Activated CD4-positive, alpha-beta memory T cell treated with anti-CD3 and anti-CD28 coated beads, Interleukin-2, amount 10 ng/mL, durations not matched to agents 7 days and 5 days (primary cell): ENCODE results near the gene KDR. TPM values are rescaled to one million over a fixed set of nuclear protein-coding genes. Genes with fewer than 3 reads are reported as not detected.

Experiments
- CTCF ChIA-PET: fragments of 350-600 bp; sonication (Branson Sonifier 250); formaldehyde crosslinking; loops from one replicate; lab custom pipeline; 2021; ENCODE audit warnings: antibody characterized with exemption, inconsistent platforms; lab: Charles Lee
- POLR2A ChIA-PET: fragments of 350-600 bp; sonication (Branson Sonifier 250); formaldehyde crosslinking; loops from one replicate; lab custom pipeline; 2021; ENCODE audit warnings: antibody characterized with exemption; lab: Charles Lee
- DNase-seq: peaks from one replicate; pipeline ENCODE4 v3.0.0-alpha.2; 2020
- H3K27ac Mint-ChIP-seq: one replicate; pipeline ENCODE4 v1.8.0; 2021; ENCODE audit warnings: mild to moderate bottlenecking, mixed read lengths
- H3K27me3 Mint-ChIP-seq: one replicate; pipeline ENCODE4 v1.8.0; 2021; ENCODE audit warnings: mixed read lengths
- H3K36me3 Mint-ChIP-seq: one replicate; pipeline ENCODE4 v1.8.0; 2021; ENCODE audit warnings: low read depth, mixed read lengths
- H3K4me1 Mint-ChIP-seq: one replicate; pipeline ENCODE4 v1.8.0; 2021; ENCODE audit warnings: mixed read lengths
- H3K4me3 Mint-ChIP-seq: one replicate; pipeline ENCODE4 v1.8.0; 2021; ENCODE audit warnings: mild to moderate bottlenecking, mixed read lengths
- H3K9me3 Mint-ChIP-seq: one replicate; pipeline ENCODE4 v1.8.0; 2021; ENCODE audit warnings: mixed read lengths
- total RNA-seq, 2 experiments: library from RNA; stranded (reverse); gene quantifications; one replicate each; pipeline ENCODE4 v1.2.3, GENCODE V29; 2021

The KDR gene
- not detected for total RNA-seq

DNA sequence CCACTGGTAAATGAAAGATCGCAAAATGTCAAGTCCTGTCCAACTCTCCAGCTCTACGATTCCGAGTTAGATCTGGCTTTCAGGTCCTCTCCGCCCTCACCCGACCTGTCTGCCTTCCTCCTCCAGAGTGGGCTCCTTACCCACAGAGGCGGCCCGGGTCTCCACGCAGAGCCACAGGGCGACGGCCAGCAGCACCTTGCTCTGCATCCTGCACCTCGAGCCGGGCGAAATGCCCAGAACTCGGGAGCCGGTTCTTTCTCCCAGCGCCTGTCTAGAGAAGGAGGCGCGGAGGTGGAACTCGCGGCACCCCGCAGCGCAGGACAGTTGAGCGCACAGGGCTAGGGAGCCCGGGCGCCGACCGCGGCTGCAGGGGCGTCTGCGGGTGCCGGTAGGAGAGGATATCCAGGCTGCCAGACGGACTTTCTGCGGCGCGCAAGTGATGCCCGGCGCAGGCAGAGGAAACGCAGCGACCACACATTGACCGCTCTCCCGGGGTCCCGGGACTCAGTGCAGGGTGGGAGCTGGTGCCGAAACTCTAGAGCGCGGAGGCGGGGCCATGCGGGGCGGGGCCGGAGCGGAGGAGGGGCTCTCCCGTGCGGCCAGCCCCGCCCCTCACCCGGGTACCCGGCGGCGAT, at the start of gene KDR:
KDR (minus strand) TSS at position 509 of the 635 bp plus-strand sequence; CDS start at position 207, 302 bp downstream.
- no peak within 1 kb of the TSS for H3K4me3 Mint-ChIP-seq
- H3K4me1 Mint-ChIP-seq, result peaks cover 1% of the 10 kb centered on the region
- CTCF ChIA-PET, result no interaction called here
- H3K9me3 Mint-ChIP-seq, result no peaks in the 10 kb centered on the region
- no peak for DNase-seq
- POLR2A ChIA-PET, result no interaction called here
- no peaks in the 10 kb centered on the region for H3K36me3 Mint-ChIP-seq
- H3K27me3 Mint-ChIP-seq, result peaks cover 42% of the 10 kb centered on the region
- H3K27ac Mint-ChIP-seq, result no peak within 1 kb of the TSS

DNA sequence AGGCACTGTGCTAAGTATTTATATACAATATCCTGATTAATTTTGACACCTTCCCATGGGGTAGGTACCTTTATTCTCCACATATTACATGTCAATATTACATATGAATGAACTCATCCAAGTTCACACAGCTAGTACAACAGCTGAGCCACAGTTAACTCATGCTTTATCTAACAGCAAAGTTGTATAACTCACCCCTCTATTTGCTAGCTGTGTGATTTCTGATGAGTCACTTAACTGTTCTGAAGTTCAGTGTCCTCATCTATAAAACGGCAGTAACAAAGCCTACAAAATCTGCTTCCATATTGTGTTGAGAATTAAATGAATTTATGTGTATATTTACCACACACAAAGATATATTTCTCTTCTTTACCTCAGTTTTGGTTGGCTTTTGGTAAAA, 48.2 kb upstream of the KDR start:
- Mint-ChIP-seq H3K27ac (no peak overlapping the region), H3K27me3 (no peaks in the 10 kb centered on the region), H3K4me1 (no peaks in the 10 kb centered on the region), H3K36me3 (no peaks in the 10 kb centered on the region), H3K9me3 (no peaks in the 10 kb centered on the region), H3K4me3 (no peak overlapping the region)
- CTCF ChIA-PET, result no interaction called here
- no peak for DNase-seq
- POLR2A ChIA-PET, result no interaction called here

DNA sequence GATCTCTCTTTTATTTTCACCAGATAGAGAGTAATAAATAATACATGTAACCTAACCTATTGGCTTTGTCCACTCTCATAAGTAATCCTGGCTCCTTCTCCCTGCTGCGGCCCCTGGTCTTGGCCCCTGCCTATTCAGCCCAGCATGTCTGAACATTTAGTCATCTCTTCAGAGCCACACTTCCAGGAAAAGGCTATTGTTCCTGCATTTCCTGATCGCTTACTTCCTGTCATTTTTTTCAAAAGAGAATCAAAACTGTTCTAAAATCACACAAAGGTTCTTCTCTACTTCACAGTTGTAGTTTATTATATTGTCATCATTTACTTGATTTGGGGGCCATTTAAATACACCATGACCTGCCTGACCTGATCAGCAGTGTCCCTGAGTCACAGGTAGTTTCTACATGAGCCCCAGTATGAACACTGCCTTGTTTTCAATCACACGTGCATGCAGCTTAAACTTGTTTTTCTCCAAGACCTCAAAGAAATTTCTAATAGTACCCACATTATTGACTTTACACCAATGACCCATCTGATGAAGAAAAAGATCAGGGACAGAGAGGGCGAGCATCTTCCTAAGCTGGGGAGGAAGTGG, 47.4 kb upstream of the KDR start:
- Mint-ChIP-seq H3K4me1 (no peaks in the 10 kb centered on the region), H3K4me3 (no peak overlapping the region), H3K27ac (no peak overlapping the region), H3K9me3 (no peaks in the 10 kb centered on the region), H3K27me3 (no peaks in the 10 kb centered on the region), H3K36me3 (no peaks in the 10 kb centered on the region)
- POLR2A ChIA-PET, result no interaction called here
- DNase-seq, result no peak
- CTCF ChIA-PET, result no interaction called here

DNA sequence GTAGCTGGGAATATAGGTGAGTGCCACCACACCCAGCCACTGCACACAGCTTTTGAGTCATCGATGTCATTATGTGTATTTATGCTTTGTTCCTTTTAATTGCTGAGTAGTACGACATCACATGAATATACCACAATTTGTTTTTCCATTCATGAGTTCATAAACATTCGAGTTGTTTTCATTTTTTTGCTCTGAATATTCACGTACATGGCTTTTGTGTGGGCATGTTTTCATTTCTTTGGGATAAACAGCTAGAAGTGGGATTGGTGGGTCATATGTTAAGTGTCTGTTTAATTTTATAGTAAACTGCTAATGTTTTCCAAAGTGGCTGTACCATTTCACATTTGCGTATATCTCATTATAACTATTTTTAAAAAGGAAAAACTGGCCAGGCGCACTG, 45.1 kb upstream of the KDR start:
- DNase-seq, result no peak
- no peaks in the 10 kb centered on the region for H3K27me3 Mint-ChIP-seq
- no peaks in the 10 kb centered on the region for H3K36me3 Mint-ChIP-seq
- no peaks in the 10 kb centered on the region for H3K9me3 Mint-ChIP-seq
- H3K27ac Mint-ChIP-seq, result no peak overlapping the region
- no peaks in the 10 kb centered on the region for H3K4me1 Mint-ChIP-seq
- H3K4me3 Mint-ChIP-seq, result no peak overlapping the region
- CTCF ChIA-PET, result interaction anchor here (1.0 kb wide), 1 partner anchor 14 kb away, joined by 4 read pairs; no protein-coding TSS in a partner anchor
- POLR2A ChIA-PET, result no interaction called here

DNA sequence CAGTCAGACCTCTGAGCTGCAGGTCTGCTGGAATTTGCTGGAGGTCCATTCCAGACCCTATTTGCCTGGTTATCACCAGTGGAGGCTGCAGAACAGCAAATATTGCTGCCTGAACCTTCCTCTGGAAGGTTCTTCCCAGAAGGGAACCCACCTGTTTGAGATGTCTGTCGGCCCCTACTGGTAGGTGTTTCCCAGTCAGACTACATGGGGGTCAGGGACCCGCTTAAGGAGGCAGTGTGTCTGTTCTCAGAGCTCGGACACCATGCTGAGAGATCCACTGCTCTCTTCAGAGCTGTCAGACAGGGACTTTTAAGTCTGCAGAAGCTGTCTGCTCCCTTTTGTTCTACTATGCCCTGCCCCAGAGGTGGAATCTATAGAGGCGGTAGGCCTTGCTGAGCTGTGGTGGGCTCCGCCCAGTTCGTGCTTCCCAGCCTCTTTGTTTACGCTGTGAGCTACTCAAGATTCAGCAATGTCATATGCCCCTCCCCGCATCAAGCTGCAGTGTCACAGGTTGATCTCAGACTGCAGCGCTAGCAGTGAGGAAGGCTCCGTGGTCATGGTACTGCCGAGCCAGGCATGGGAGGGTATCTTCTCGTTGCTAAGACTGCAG, 44.1 kb upstream of the KDR start:
- H3K36me3 Mint-ChIP-seq, result no peaks in the 10 kb centered on the region

DNA sequence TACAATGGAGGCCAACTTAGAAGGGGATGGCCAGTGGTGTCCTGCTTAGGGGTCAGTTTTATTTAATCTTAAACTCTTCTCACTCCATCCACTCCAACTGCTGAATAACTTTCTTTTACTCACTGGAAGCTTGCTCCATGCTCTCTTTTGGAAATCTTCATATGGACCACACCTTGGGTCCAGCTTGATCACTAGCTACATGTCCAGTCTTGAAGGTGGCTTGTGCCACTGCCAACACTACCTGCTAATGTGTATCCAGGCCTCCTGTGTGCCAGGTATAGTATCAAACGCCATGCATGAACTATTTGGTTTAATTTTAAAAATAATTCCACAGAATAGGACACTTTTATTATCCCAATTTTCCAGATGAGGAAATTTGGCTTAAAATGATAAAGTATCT, 37.0 kb upstream of the KDR start:
- H3K4me1 Mint-ChIP-seq, result no peaks in the 10 kb centered on the region
- peaks cover 8% of the 10 kb centered on the region for H3K27me3 Mint-ChIP-seq
- no peaks in the 10 kb centered on the region for H3K36me3 Mint-ChIP-seq
- H3K4me3 Mint-ChIP-seq, result no peak overlapping the region
- DNase-seq, result no peak
- H3K27ac Mint-ChIP-seq, result no peak overlapping the region
- POLR2A ChIA-PET, result no interaction called here
- CTCF ChIA-PET, result no interaction called here
- H3K9me3 Mint-ChIP-seq, result no peaks in the 10 kb centered on the region

More for the DNA sequence above, 44.1 kb upstream of the KDR start:
- ChIA-PET CTCF (no interaction called here), POLR2A (no interaction called here)
- no peaks in the 10 kb centered on the region for H3K9me3 Mint-ChIP-seq
- no peaks in the 10 kb centered on the region for H3K27me3 Mint-ChIP-seq
- no peak overlapping the region for H3K27ac Mint-ChIP-seq
- no peaks in the 10 kb centered on the region for H3K4me1 Mint-ChIP-seq
- no peak overlapping the region for H3K4me3 Mint-ChIP-seq
- no peak for DNase-seq

DNA sequence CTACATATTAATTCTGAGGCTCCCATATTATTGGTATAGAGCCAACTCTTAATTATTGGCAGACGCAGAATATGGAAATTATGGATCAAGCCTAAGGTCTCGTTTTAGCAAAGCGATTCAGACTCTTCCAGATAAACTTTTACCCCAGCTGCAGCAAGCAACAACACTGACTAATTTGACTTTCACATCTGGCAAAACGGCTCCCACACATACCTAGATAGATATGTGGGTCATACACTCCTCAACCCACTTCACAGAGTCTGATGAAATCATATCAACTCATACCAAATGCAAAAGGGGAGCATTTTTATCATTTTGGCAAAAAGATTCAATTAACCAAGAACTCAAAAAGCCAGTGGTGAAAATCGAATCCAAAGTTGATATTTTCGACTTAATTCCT, 36.3 kb upstream of the KDR start:
- Mint-ChIP-seq H3K9me3 (no peaks in the 10 kb centered on the region), H3K27ac (no peak overlapping the region), H3K4me1 (no peaks in the 10 kb centered on the region), H3K27me3 (peaks cover 12% of the 10 kb centered on the region), H3K36me3 (no peaks in the 10 kb centered on the region), H3K4me3 (no peak overlapping the region)
- POLR2A ChIA-PET, result no interaction called here
- no peak for DNase-seq
- CTCF ChIA-PET, result no interaction called here

DNA sequence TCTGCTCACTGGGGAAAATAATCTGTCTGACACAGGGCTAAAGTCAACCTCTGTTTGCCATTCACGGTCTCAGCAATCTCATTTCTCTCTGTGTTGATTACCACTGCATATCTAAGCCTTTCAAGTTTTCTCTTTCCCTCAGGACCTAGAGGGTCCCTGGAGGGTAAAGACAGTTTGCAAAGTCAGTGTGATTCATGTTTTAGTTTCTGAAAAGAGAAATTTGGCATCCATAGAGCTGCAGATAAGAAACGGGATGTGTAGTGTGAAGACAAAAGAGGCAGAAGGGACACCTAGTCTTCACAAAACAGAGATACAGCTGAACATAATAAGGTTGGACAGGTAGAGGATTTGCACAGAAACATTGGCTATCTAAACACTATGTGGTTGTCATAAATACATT, 34.5 kb upstream of the KDR start:
- Mint-ChIP-seq H3K4me1 (no peaks in the 10 kb centered on the region), H3K9me3 (no peaks in the 10 kb centered on the region), H3K4me3 (no peak overlapping the region), H3K27ac (no peak overlapping the region), H3K36me3 (no peaks in the 10 kb centered on the region), H3K27me3 (peaks cover 15% of the 10 kb centered on the region)
- CTCF ChIA-PET, result no interaction called here
- DNase-seq, result no peak
- POLR2A ChIA-PET, result no interaction called here

DNA sequence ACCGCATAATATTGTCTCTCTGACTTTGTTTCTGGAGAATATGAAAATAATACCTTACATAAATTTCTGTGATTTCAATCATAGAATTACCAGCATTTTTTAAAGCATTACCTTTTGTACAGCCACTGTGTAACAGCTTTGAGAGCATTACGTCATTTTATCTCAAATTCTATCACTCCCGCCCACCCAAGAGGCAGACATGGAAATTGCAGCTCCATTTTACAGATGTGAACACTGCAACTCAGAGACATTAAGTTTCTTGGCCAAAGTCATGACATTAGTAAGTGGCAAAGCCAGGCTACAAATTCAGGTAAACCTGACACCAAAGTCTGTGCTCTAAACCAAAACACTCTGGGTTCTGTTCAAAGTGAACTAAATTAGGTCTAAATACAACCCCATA, 33.6 kb upstream of the KDR start:
- ChIA-PET POLR2A (interaction anchor here (1.4 kb wide), 1 partner anchor 26 kb away, joined by 3 read pairs; no protein-coding TSS in a partner anchor), CTCF (no interaction called here)
- peaks cover 15% of the 10 kb centered on the region for H3K27me3 Mint-ChIP-seq
- no peaks in the 10 kb centered on the region for H3K36me3 Mint-ChIP-seq
- no peak for DNase-seq
- H3K4me3 Mint-ChIP-seq, result no peak overlapping the region
- H3K4me1 Mint-ChIP-seq, result no peaks in the 10 kb centered on the region
- H3K27ac Mint-ChIP-seq, result no peak overlapping the region
- H3K9me3 Mint-ChIP-seq, result no peaks in the 10 kb centered on the region

DNA sequence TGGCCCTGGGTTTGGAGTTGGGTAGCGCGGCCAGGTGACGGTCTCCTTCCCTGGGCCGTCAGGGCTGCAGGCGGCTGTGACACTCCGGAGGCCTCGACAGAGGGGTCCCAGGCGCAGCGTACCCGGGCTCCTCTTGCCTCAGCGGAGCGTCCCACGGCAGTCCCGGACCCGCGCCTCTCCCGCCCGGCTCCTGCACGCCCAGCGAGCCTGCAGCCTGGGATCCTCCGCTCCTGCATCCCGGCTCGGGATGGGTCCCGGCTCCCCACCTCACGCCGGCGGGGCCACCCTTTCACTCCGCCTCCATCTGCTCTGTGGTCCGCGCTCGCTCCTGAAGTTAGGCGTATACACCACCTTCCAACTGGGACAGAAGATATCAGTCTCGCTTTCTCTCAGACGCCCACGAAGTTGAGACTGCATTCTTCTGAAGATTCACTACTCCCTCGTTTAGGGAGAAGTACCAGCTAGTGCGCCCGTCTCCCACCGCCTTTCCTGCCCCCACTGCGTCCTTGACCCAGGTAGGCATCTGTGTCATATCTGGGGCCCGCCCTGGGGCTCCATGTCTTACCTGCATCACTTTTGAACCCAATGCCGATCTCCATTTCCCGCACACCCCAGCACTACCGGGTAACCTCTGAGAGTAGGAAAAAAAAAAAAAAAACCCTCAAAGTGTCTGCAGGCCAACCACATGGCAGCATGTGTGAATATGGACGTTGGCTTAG, 32.3 kb upstream of the KDR start:
- Mint-ChIP-seq H3K4me3 (no peak overlapping the region), H3K36me3 (no peaks in the 10 kb centered on the region), H3K27me3 (peaks cover 15% of the 10 kb centered on the region), H3K9me3 (no peaks in the 10 kb centered on the region), H3K27ac (no peak overlapping the region), H3K4me1 (no peaks in the 10 kb centered on the region)
- CTCF ChIA-PET, result no interaction called here
- no peak for DNase-seq
- POLR2A ChIA-PET, result interaction anchor here (1.4 kb wide), 1 partner anchor 27 kb away, joined by 3 read pairs; no protein-coding TSS in a partner anchor

DNA sequence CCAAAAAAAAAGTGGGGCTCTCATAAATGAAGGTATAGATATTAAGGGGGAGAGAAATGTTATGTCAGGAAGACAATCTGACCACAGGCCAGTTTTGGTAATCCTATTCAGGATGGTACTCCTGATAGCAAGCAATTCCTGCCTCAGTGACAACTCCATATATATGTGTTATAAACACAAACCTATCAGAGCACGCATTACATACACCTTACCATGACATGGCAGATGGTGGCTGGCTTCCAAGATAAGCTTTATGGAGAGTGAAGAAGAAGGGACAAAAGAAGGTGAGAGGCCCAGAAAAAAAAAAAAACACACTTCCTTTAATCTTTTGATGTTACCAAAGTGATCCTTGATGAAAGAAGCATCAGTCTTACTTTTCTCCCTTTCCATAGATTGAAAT, 29.5 kb upstream of the KDR start:
- no peak for DNase-seq
- CTCF ChIA-PET, result no interaction called here
- no peaks in the 10 kb centered on the region for H3K4me1 Mint-ChIP-seq
- no peaks in the 10 kb centered on the region for H3K36me3 Mint-ChIP-seq
- H3K9me3 Mint-ChIP-seq, result no peaks in the 10 kb centered on the region
- no peak overlapping the region for H3K27ac Mint-ChIP-seq
- H3K27me3 Mint-ChIP-seq, result peaks cover 23% of the 10 kb centered on the region
- POLR2A ChIA-PET, result no interaction called here
- no peak overlapping the region for H3K4me3 Mint-ChIP-seq

DNA sequence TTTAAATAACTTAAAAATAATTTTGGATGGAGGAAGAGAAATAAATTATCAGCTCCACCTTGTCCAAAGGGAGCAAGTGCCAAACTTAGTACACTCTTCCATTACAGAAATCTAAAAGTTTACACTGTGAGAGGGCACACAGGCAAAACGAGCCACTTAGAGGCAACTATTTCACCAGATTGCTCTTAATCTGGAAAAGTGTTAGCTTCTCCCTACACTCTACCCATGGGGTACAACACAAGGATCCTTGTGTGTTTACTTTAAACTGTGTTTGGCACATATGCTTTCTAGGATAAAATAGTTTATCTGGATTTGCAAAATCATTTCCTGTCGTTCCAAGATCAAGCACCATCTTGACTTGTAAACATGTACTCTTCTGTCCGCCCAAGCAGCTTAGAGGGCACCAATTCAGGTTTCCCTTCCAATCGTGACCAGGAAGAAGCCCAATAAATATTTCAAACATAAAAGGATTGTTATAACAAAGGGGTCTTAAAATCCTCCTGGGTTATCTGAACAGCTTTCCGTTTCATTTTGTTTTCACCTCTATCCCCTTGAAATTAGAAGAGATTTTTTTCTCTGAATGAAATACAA, 29.0 kb upstream of the KDR start:
- no peak overlapping the region for H3K4me3 Mint-ChIP-seq
- POLR2A ChIA-PET, result no interaction called here
- H3K9me3 Mint-ChIP-seq, result no peaks in the 10 kb centered on the region
- H3K27ac Mint-ChIP-seq, result no peak overlapping the region
- no peaks in the 10 kb centered on the region for H3K4me1 Mint-ChIP-seq
- peaks cover 23% of the 10 kb centered on the region for H3K27me3 Mint-ChIP-seq
- no peaks in the 10 kb centered on the region for H3K36me3 Mint-ChIP-seq
- DNase-seq, result no peak
- CTCF ChIA-PET, result no interaction called here

DNA sequence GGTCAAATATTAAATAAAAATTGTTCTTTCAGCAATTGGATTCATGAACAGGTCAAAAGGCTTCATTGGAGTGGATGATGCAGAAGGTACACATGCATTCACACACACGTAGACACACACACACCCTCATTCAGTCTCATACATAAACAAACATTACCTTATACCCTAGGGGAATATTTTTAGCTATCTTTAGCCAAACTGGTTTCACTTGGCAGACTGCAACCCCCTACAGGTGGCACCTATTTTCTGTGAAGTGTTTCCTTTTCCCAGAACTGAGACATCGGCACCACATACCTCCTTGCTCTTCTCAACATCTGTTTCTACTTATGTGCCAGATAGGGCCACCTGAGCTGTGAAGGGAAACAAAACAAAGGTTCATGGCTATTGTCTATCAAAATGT, 18.5 kb upstream of the KDR start:
- DNase-seq, result no peak
- POLR2A ChIA-PET, result no interaction called here
- no peak overlapping the region for H3K4me3 Mint-ChIP-seq

More for the DNA sequence above, 18.5 kb upstream of the KDR start:
- Mint-ChIP-seq H3K27ac (no peak overlapping the region), H3K27me3 (no peaks in the 10 kb centered on the region), H3K36me3 (no peaks in the 10 kb centered on the region), H3K4me1 (no peaks in the 10 kb centered on the region), H3K9me3 (no peaks in the 10 kb centered on the region)
- CTCF ChIA-PET, result no interaction called here
